Panc1 (cell line): ENCODE data around the gene SLC24A4. TPM values are rescaled to one million over a fixed set of nuclear protein-coding genes. Genes with fewer than 3 reads are reported as not detected.

ENCODE experiments used
- ATAC-seq: fragments of 200-7000 bp; cut with Tn5 transposase; 2 replicates; pipeline ENCODE4 v1.9.1; 2020; ENCODE audit warnings: mild to moderate bottlenecking, moderate library complexity
- BruUV-seq: library from RNA; stranded (reverse); fragments of 400-500 nt; replicated peaks from 2 replicates; lab custom pipeline; 2021; lab: Mats Ljungman, UMichigan
- CTCF ChIA-PET: fragments of 300-600 bp; sonication (Branson Sonifier 250); formaldehyde crosslinking; loops from one replicate; lab custom pipeline; 2022; ENCODE audit warnings: antibody characterized with exemption; lab: Charles Lee
- POLR2A ChIA-PET: fragments of 300-600 bp; sonication (Branson Sonifier 250); formaldehyde crosslinking; loops from one replicate; lab custom pipeline; 2022; ENCODE audit warnings: antibody characterized with exemption; lab: Charles Lee
- DNase-seq: peaks from one replicate; pipeline ENCODE4 v3.0.0-alpha.2; 2010; ENCODE audit warnings: low read depth, low spot score
- H3K27ac ChIP-seq: 2 replicates; pipeline ENCODE4 v1.5.1; 2011; ENCODE audit warnings: mild to moderate bottlenecking, low read length, inconsistent platforms
- H3K27me3 ChIP-seq: fragments of 200-500 bp; sonication (Bioruptor generic); 2 replicates; pipeline ENCODE4 v1.6.0; 2014; ENCODE audit warnings: low read length, inconsistent platforms; ENCODE audit not compliant: control insufficient read depth, insufficient read depth
- H3K36me3 ChIP-seq: fragments of 200-500 bp; sonication (Bioruptor generic); 2 replicates; pipeline ENCODE4 v1.5.1; 2014; ENCODE audit warnings: inconsistent platforms, mild to moderate bottlenecking, low read length, moderate library complexity; ENCODE audit not compliant: control insufficient read depth, insufficient read depth
- H3K4me1 ChIP-seq: 2 replicates; pipeline ENCODE4 v1.5.1; 2011; ENCODE audit warnings: inconsistent platforms, mild to moderate bottlenecking, low read length, moderate library complexity; ENCODE audit not compliant: control insufficient read depth, insufficient read depth
- H3K4me3 ChIP-seq, 2 experiments: 2 replicates each; pipeline ENCODE4 v1.5.1; 2011 to 2012; ENCODE audit warnings: low read depth in 2 of 2, low read length in 2 of 2, mild to moderate bottlenecking in 2 of 2, inconsistent platforms in 1 of 2, moderate library complexity in 1 of 2
- H3K9me3 ChIP-seq: fragments of 200-500 bp; sonication (Bioruptor generic); 2 replicates; pipeline ENCODE4 v1.5.1; 2014; ENCODE audit warnings: low read depth, mild to moderate bottlenecking, inconsistent platforms, low read length, moderate library complexity; ENCODE audit not compliant: control insufficient read depth, insufficient read depth
- CTCF ChIP-seq: fragments of 450-650 bp; IDR thresholded peaks from 2 replicates; pipeline ENCODE4 v1.5.1; 2017; ENCODE audit warnings: mild to moderate bottlenecking
- POLR2AphosphoS5 ChIP-seq: IDR thresholded peaks from 2 replicates; pipeline ENCODE4 v1.6.1; 2012; ENCODE audit warnings: mild to moderate bottlenecking, low read depth, low read length, moderate library complexity
- SIN3A ChIP-seq: IDR thresholded peaks from 2 replicates; pipeline ENCODE4 v1.6.1; 2012; ENCODE audit warnings: low read depth, mild to moderate bottlenecking, low read length, moderate library complexity, borderline replicate concordance; ENCODE audit not compliant: insufficient read depth
- TCF7L2 ChIP-seq: IDR thresholded peaks from 2 replicates; pipeline ENCODE4 v1.6.1; 2011; ENCODE audit warnings: mild to moderate bottlenecking, low read depth, low read length, inconsistent platforms
- in situ Hi-C: cut with HindIII; loops from 2 replicates; pipeline ENCODE4 v1.10.0; 2016; ENCODE audit warnings: low sequenced_read_pairs, low pct_unique_long_range_greater_than_20kb
- intact Hi-C: fragments of 100-400 bp; cut with micrococcal nuclease; formaldehyde crosslinking; loops from one replicate; pipeline ENCODE4 v1.10.0; 2022; ENCODE audit not compliant: unreplicated experiment
- total RNA-seq: library from RNA; stranded (reverse); gene quantifications from one replicate; pipeline ENCODE4 v1.2.1, GENCODE V29; 2021; ENCODE audit not compliant: unreplicated experiment
- TF ChIP-seq, protein P1 (sequence below), 2 experiments: IDR thresholded peaks; 2 replicates each; pipeline ENCODE4 v1.6.1; 2011 to 2012; ENCODE audit warnings: low read depth in 2 of 2, control low read depth in 1 of 2, low read length in 1 of 2, mild to moderate bottlenecking in 1 of 2, moderate library complexity in 1 of 2; ENCODE audit not compliant: insufficient read depth in 1 of 2

Gene SLC24A4
- total RNA-seq, 1 experiment from 2014 or later = not detected

DNA sequence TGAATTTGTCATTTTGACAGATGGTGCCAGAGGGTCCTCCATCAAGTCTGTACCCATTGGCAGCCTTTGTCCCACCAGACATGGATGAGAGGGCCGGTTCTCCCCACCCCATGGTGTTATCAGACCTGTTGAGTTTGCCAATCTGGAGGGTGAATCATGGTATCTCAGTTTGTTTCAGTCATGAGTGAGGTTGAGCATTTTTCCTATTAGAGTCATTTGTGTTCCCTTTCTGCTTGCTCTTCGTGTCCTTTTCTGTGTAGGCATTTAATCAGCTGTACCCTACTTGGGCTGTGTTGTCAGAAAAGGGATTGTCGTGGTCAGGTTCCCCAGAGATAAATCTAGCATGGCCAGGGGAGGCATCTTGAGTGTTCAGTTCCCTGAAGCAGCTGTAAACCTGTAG is 30.5 kb downstream of the SLC24A4 start:
- H3K27ac ChIP-seq = no peak overlapping the region
- H3K4me3 ChIP-seq = no peak overlapping the region
- H3K36me3 ChIP-seq = no peaks in the 10 kb centered on the region
- in situ Hi-C loops (no loop called here), intact Hi-C loops (no loop called here)
- H3K9me3 ChIP-seq = no peaks in the 10 kb centered on the region
- CTCF ChIA-PET = no interaction called here
- POLR2A ChIA-PET = no interaction called here
- TF ChIP-seq CTCF (no peak), SIN3A (no peak), TCF7L2 (no peak), POLR2AphosphoS5 (no peak)
- TF ChIP-seq, protein P1, sequence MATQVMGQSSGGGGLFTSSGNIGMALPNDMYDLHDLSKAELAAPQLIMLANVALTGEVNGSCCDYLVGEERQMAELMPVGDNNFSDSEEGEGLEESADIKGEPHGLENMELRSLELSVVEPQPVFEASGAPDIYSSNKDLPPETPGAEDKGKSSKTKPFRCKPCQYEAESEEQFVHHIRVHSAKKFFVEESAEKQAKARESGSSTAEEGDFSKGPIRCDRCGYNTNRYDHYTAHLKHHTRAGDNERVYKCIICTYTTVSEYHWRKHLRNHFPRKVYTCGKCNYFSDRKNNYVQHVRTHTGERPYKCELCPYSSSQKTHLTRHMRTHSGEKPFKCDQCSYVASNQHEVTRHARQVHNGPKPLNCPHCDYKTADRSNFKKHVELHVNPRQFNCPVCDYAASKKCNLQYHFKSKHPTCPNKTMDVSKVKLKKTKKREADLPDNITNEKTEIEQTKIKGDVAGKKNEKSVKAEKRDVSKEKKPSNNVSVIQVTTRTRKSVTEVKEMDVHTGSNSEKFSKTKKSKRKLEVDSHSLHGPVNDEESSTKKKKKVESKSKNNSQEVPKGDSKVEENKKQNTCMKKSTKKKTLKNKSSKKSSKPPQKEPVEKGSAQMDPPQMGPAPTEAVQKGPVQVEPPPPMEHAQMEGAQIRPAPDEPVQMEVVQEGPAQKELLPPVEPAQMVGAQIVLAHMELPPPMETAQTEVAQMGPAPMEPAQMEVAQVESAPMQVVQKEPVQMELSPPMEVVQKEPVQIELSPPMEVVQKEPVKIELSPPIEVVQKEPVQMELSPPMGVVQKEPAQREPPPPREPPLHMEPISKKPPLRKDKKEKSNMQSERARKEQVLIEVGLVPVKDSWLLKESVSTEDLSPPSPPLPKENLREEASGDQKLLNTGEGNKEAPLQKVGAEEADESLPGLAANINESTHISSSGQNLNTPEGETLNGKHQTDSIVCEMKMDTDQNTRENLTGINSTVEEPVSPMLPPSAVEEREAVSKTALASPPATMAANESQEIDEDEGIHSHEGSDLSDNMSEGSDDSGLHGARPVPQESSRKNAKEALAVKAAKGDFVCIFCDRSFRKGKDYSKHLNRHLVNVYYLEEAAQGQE (IDR thresholded peaks at IDR 0.05; ENCODE audit: insufficient read depth in 1 of 2, low read depth in 2 of 2, low read length in 1 of 2) = no peak
- ATAC-seq = no peak
- H3K4me1 ChIP-seq = no peaks in the 10 kb centered on the region
- BruUV-seq = no TSS peak
- DNase-seq = no peak
- H3K27me3 ChIP-seq = peaks cover 3% of the 10 kb centered on the region

DNA sequence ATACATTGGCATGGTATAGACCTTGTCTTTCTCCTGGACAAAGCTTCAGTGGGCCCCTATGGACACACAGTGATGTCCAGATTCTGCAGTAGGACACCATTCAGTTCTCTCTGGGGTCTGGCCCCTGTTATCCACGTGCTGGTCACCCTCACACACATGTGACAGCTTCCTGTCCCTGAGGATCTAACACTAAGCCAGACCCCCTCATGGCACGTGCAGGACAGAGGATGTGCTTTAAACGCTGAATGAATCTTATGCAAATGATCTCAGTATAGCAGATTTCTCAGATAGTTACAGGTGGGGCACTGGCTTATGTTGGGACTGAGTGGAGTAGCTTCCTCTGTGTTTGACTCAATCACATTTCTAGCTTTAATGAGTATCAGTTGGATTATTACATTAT is 33.7 kb downstream of the SLC24A4 start:
- Histone ChIP-seq H3K27ac (no peak overlapping the region), H3K9me3 (no peaks in the 10 kb centered on the region), H3K36me3 (no peaks in the 10 kb centered on the region), H3K4me1 (no peaks in the 10 kb centered on the region; the same call in 1 of the 2 replicates), H3K4me3 (no peak overlapping the region), H3K27me3 (peaks cover 3% of the 10 kb centered on the region)
- POLR2A ChIA-PET = no interaction called here
- no peak for DNase-seq
- no TSS peak for BruUV-seq
- intact Hi-C loops = no loop called here
- no peak for ATAC-seq
- in situ Hi-C loops = no loop called here
- TF ChIP-seq SIN3A (no peak), POLR2AphosphoS5 (no peak), TCF7L2 (no peak), CTCF (no peak)
- TF ChIP-seq, protein P1 (IDR thresholded peaks at IDR 0.05; ENCODE audit: insufficient read depth in 1 of 2, low read depth in 2 of 2, low read length in 1 of 2) = no peak
- CTCF ChIA-PET = no interaction called here
